NCI-H345 treated with DMSO at 0.1 percent for 48 hours (cell line): Measurements from ENCODE around the gene MMP3.
"Not testable (repeated sequence)": the region's sequence is repeated elsewhere in the genome, so short reads cannot be mapped to it uniquely, and the experiment has no call there.

ENCODE experiments used
- DNase-seq: peaks from one replicate; lab custom pipeline; 2025; ENCODE audit not compliant: unreplicated experiment; lab: John Stamatoyannopoulos, UW

MMP3 gene

DNA sequence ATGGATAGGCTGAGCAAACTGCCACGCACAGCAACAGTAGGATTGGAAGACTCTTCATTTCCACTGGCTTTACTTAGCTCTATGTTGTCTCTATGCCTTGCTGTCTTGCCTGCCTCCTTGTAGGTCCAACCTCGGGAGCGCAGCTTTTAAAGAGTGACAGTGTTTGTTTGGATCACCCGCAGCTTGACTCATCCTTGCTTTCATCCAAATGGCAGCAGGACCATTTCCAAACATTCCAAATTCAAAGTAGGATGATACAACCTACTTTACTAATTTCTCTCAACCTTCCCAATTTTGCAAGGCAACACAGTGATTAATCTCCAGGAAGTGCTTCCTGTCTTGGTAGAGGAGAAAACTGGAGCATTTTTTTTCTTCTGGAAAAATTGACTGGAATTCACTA lies at the start of gene MMP3:
Gene MMP3 (minus strand): TSS at position 121 of the 400 bp plus-strand sequence. CDS start 63 bp downstream, at position 58.
- no peak for DNase-seq

DNA sequence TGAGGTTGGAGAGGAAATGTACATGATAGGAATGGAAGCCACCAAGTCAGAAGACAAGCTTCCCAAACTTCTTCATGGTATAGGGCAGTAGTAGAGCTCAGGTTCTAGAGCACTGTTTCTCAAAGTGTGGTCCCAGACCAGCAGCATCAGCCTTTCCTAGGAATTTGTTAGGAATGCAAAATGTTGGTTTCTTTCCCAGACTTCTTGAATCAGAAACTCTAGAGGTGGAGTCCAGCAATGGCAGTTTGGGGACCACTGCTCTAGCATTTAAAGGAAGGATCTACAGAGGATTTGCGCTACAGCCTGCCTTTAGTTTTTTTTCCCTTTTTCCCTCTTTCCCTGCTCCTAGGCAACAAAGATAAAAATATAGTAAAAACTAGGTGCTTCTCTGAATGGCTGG lies 48.3 kb upstream of the MMP3 start:
- no peak for DNase-seq

DNA sequence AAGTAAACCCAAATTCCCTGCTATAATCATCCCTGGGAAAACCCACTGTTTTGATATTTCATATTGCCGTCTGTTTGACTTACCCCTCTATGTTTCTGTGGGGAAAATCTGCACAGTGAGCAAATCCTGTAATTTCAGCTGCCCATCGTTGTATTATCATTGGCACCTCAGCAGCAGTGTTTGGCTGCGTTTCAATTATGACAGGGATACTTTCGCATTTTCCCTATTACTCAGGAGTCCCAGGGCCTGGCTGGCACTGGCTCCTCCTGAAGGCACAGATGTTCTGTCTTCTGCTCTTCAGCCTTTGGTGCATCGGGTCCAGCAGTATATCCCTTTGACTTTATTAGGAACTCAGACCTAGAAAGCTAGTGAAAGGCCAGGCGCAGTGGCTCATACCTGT lies 43.6 kb upstream of the MMP3 start:
- no peak for DNase-seq

DNA sequence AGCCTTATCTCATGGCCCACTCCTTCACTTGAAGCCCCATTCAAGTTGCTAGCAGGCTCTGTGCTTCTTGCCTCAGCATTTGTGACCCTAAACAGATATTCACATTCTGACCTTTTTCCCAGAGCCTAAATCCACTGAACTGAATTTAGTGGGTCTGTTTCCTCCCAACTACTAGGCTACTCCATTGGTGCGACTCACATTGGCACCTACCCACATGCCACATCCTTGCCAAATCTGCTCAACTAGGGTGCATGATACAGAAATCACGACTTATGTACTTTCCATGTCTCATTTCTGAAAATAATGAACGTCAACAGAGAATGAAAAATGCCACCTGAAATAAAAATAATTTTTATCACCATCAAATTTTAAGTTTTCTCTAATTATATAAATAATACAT lies 39.7 kb upstream of the MMP3 start:
- DNase-seq = no peak

DNA sequence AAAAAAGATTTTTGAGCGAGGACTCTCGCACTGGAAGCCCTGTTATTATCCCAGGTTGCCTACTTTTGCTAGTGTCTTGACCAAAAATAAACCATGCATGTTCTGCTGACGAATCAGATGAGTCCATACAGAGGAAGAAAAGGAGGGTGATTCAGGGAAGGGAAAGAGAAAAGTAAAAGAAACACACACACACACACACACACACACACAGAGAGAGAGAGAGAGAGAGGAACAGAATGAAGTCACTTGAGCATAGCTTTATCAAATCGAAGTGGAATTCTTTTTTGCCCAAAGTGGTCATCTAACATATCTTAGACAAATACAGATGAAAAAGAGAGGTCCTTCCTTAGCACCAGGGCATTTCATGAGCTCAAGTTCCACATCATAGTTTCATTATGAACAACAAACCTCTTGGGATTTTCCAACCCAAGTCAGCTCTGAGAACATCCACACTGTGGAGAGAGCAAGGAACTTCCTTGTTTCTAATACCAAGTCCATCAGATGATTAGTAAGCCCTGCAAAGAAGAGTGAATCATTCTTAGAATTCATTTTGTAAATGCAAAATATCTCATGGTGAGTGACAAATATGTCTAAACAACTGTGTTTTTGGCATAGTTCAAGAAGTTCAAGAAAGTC lies 39.1 kb upstream of the MMP3 start:
- DNase-seq = no peak

DNA sequence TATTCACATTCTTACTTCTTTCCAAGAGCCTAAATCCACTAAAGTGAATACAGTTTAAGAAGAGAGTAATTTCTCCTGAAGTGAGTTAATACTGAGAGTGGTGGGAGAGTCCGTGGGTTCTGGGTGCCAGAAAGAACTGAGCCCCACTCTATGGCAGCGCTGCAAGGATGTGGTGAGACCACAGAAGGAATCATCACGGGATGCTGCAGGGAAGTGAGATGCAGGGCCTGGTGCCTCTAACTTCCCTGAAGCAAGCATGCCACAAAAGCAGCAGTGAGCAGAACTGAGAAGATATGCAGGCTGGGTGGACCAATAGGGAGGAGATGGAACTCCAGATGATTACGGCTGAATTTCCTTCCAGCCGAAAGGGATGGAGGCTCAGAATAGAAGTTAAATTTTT lies 36.4 kb upstream of the MMP3 start:
- no peak for DNase-seq

DNA sequence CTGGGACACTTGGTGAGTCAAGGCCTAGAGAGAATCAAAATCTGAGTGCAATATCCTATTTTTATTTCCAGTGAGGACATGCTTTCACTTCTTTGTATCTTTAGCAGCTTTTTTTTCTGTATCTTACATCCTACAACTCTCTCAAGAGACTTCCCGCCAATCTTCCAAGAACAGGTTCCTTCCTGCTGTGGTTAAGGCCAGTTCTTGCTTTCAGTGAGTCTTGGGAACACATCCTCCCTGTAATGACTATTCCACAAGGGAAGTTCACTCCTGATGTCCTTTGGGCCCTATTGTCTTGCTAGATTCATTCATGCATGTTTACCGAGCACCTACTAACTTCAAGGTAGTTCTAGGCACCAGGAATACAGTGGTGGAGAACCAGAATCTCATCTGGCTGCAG lies 35.2 kb upstream of the MMP3 start:
- DNase-seq = no peak

DNA sequence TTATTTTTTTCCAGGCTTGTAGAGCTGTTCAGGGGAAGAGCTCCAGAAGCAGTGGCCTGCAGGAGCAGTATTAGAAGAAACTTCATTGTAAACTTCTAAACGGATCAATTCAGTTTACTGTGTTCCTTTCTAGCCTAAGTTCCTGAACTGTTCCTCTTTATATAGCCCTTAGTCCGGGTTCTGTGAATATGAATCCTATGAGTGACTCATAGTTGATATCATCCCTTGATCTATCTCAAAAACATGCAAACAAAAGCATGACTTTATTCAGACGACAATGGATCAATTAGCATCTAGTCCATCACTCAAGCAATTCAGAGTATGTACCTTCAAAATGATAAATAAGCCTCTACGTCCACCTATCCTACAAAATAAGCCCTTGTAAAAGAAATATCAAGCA lies 31.4 kb upstream of the MMP3 start, which contains the start of gene MMP12:
Gene MMP12 (minus strand): TSS at position 131 of the 400 bp plus-strand sequence. CDS start 45 bp downstream, at position 86.
- DNase-seq = no peak

DNA sequence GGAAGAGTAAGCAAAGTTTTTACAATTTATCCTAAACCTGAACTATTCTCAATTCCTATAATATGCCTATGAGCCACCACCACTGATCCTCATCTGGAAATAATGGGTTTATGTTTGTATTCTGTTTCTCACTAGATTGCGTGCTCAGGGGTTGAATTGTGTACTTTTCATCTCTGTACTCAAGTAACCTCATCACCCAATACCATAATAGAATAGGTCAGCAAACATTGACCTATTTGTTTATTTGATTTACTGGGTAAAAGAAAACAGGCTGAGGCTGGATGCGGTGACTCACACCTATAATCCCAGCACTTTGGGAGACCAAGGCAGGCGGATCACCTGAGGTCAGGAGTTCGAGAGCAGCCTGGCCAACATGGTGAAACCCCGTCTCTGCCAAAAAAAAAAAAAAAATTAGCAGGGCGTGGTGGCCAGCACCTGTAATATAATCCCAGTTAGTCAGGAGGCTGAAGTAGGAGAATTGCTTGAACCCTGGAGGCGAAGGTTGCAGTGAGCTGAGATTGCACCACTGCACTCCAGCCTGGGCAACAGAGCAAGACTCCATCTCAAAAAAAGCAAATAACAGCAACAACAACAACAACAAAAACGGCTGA lies 26.1 kb upstream of the MMP3 start:
- DNase-seq = not testable (repeated sequence)

DNA sequence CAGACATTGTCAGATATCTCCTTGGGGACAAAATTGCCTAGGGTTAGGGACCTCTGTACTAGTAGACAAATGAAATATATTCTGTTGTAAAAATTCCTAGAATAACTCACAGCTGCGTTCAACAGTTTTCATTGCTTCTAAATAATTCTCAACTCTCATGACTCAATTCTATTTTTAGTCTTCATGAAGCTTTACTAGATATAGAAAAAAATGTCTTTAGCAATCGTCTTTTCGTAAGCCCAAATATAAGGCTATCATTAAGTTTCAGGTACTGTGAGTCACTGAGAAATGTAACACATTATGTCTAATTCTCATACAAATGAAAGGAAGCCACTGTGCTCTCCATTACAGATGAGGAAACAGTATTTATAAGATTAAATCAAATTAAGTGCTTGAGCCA lies 24.9 kb upstream of the MMP3 start:
- DNase-seq = no peak

DNA sequence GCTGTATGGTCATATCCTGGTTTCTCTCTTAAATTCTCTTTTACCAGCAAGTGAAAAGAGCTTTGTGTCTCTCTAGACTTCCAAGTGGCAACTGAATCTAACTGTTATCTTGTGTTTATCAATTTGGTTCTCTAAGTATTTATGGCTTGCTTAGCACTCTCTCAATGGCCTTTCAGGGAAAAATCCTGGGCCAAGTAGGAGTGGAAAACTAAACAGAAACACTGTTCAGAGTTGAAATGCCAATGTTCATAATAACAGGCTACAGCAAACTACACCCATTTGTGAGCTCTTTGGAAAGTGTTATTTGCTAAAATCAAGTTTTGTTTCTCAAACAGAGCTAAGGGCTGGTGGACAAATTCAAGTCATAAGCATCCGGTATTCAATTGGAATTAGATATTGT lies 21.3 kb upstream of the MMP3 start:
- DNase-seq = no peak

DNA sequence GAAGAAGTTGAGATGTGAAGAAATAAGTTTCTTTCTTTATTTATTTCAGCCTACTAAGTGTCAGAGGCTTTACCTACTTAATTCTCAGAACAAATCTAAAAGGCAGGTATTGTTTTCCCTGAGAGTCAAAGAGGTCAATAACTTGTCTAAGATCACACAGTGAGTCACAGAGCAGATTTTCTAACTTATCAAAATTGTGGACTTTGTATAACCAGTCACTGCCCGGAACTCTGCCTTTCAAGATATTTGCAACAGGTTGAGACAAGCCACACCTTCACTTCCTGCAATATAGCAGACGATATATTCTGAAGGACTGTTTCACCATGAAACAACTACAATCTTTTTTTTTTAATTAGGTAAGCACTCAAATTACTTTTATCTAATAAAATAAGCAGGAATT lies 10.5 kb upstream of the MMP3 start:
- no peak for DNase-seq

DNA sequence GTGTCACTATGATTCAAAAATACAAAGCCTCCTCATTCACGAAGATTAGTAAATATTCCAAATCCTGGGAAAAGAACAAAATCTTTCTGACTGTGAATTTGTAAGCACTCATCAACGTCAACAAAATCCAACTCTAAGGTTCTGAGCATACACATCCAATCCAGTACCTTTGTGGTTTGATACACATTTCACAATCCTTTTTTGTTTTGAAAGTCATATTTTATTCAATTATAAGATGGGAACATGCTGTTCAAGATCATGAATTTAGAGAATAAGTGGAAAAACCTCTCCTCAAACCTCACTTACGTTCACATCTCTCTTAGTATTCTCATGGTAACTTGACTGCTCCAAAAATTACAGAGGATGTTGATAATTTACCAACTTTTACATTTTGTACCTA lies 9.6 kb upstream of the MMP3 start:
- DNase-seq = no peak

DNA sequence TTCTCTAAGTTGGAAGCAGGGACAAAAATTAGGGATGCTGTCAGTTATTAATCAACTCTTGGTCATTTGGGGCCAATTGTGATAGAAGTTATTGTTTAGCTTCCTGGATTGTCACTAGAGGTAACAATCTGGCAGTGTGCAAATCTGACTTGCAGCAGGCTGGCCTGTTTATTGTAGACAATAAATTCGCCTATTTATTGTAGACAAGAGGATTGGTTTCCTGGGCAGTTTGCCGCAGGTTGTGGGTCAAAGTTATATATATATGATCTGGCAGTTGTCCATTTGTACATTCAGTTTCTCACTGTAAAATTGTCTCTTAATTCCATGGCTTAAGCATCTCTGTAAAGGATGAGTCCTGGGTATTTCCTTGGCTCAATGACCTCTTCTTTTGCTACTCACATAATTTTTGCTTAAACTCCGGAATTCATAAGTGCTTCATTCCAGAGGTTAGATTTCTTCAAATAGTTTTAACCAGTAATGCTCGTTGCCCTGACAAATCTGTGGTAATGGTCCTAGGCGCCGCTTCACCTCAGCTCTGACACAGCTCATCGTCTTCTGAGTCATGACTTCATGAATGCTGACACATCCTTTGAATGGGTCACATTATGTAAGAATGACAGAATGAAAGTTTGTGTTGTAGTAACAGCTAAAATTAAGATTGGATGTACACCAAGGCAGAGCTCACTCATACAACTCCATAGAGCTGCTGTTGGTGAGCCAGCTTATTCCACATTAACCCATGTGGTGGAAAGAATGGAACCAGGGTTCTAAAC lies 7.8 kb upstream of the MMP3 start:
- no peak for DNase-seq

DNA sequence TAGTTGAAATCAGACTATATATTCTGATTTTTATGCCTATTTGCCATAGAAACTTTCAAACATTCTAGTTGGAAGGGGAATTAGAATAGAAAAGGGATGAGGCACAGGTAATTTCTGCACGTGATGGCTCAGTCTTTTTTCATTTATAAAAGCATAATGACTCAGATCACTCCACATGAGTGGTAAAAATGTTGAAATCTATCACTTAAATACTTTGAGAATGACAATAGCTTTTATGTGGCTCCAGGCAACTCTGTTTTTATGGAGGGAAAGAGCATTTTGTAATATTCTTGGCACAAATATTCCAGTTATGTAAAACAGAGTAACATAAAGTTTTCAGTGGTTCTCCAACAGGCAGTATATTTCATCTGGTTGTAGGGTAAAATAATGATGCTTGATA lies 5.9 kb upstream of the MMP3 start:
- no peak for DNase-seq

DNA sequence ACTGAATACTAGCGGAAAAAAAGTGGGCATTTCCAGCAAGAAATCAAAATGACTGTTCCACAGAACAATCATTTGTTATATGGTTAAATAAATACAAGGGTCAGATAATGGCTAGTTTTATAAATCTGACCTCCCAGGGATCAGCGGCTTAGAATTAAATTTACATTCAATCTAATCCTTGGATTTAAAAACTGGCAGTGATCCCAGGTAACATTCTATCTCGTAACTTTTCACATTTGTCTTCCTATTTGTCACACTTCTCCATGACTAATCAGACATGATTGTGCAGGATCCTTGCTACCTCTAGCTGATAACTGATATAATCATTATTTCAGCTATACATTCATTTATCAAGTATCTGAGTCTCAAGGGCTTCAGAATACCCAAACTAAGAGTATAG lies 2.9 kb upstream of the MMP3 start:
- DNase-seq = no peak

DNA sequence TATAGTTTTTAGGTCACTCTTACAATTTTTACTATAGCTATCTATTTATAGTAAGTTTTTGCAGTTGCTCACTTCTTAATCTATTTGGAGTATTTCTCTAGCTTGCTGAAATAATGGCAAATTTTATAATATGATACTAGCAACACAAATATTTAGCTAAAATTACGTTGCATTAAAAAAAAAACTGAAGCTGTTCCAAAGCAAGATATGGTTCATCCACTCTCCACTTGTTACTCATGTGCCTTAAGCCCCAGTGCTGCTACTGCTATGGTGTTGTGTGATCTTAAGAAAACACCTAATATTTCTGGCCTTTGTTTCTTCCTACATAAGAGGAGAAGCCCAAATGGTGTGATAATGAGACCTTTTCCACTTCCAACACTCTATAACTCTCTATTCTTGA lies 479 bp downstream of the MMP3 start:
- DNase-seq = no peak

DNA sequence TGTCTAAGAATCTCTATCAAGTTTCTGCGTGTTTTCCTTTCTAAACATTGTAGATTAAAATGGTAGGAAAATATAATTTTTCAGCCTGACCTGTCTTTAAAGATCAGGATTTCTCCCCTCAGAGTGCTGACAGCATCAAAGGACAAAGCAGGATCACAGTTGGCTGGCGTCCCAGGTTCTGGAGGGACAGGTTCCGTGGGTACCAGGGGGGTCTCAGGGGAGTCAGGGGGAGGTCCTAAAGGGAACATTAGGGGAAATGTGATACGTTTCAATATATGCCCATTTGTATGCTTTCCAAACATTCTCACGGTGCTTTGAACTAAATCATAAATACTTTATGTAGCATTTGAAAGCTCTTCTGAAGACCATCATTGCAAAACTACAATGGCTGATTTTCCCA lies 3.4 kb downstream of the MMP3 start:
- peak; percentile 87 for DNase-seq

DNA sequence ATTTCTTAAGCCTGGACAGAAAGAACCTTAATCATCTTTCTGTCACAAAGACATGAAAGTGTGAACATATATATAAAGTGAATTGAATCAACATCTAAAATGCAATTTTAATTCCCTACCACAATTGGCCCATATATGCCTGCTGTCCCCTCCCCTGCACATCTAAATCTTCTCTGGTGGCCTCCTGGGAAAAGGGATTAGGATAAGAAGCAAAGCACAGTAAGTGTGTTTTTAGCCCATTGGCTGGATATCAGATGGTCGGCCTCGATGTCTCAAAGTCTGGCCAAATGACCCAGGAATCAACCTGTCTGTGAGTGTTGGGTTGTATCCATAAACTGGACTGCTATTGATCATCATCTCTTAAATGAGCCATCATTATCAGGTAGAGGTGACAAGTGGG lies 5.8 kb downstream of the MMP3 start:
- no peak for DNase-seq

DNA sequence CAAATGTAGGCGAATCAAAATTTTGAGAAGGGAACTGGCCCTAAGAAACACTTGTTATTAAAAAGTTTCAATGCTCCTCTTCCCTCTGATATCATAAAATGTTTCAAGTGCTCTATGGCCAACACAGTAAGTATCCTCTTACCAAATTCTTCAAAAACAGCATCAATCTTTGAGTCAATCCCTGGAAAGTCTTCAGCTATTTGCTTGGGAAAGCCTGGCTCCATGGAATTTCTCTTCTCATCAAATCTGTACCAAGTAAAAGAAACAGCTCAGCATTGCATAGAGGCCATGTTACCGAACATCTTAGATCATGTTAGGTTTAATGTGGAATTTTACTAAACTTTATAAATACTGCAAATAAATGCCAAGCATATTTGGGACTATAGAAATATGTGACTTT lies 6.3 kb downstream of the MMP3 start:
- no peak for DNase-seq

DNA sequence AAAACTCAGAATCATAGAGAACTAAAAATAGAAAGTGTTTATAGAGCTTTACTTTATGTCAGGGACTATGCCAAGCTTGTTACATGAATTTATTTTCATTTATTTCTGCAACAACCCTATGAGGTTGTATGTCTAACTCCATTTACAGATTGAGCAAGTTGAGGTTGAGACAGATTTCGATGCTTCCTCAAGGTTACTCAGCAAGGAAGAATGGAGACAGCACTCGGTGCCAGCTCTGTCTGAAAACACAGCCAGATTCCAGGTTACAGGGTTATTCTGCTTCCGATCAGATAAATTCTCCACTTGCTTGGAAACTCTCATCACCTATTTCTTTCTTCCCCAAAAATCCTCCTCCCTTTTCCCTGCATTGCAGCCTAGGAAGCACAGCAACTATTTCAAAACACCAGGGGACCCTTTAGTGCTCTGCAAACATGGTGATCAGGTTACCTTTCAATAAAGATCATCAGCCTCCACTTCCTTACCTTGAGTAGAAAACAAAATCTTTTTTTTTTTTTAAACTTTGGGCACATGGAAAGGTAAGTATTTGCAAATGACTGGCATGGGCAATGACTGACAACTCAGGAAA lies 7.0 kb downstream of the MMP3 start:
- DNase-seq = peak; percentile 57

DNA sequence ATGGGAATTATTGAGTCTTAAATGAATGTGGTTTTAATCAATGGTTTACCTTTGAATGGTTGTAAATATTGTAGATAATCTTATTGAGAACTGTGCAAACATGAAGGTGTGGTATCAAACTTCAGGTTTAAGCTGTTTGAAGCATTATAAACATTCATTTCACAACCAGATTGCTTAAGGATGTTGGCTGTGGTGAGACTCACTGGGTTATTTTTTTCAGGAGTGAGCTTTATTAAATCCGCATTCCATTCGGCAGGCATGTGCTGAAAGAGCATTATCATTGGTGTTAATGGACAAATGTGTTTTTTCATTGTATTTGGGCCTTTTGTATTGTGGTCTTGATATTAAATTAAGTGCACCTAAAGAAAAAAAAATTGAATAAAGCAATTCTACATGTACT lies 9.7 kb downstream of the MMP3 start:
- no peak for DNase-seq
